T-helper 1 cell treated with Interleukin-12 subunit alpha and Interleukin-12 subunit beta and Interleukin-4 antibody, amounts not matched to agents 30 ng/mL and 1 ng/mL, for 36 hours (primary cell): Measurements from ENCODE around the gene HIF1A. TPM values are rescaled to one million over a fixed set of nuclear protein-coding genes. Genes with fewer than 3 reads are reported as not detected.
"Not testable (repeated sequence)": the region's sequence is repeated elsewhere in the genome, so short reads cannot be mapped to it uniquely, and the experiment has no call there.

Experiments used
- intact Hi-C: fragments of 100-400 bp; cut with micrococcal nuclease; formaldehyde crosslinking; loops from one replicate; pipeline ENCODE4 v1.15.1; 2024
- total RNA-seq: library from RNA; stranded (reverse); gene quantifications from 2 replicates; pipeline ENCODE4 v1.2.3, GENCODE V29; 2022

HIF1A gene
- total RNA-seq, 1 donor from 2014 or later = 204 TPM

DNA sequence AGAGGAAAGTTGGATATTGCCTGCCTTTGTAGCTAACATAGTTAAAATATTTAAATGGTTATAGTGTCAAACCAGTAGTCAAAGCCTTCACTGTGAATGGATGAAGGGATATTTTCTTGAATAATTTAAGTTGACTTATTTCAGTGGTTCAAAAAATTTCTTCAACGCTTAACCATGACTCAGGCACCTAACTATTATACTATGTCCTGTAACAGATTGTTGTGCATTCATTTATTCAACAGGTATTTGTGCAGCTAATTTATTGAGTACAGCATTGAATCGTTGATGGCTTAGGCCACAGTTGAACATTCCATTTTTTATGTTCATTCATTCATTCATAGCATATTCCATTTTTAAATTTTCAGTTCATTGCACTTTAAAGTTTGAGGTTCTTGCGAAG is 9.2 kb downstream of the HIF1A start:
- intact Hi-C loops = no loop called here

DNA sequence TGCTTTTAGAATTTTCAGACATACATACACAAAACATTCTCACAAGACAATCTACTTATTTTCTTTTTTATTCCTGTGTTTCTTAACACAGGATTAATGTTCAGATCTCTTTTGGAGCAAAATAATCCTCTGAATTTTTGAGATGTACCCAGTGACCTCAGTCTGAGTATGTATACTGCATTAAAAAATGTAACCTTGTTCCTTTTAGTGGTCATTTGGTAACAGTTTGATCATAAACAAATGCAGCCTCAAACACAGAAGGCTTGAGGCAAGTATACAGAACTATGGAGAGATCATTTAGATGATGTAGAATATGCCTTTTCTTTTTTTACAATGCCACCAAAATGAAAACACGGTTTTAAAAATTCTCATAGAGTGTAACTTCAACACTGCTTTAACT is 9.7 kb downstream of the HIF1A start:
- intact Hi-C loops = no loop called here

DNA sequence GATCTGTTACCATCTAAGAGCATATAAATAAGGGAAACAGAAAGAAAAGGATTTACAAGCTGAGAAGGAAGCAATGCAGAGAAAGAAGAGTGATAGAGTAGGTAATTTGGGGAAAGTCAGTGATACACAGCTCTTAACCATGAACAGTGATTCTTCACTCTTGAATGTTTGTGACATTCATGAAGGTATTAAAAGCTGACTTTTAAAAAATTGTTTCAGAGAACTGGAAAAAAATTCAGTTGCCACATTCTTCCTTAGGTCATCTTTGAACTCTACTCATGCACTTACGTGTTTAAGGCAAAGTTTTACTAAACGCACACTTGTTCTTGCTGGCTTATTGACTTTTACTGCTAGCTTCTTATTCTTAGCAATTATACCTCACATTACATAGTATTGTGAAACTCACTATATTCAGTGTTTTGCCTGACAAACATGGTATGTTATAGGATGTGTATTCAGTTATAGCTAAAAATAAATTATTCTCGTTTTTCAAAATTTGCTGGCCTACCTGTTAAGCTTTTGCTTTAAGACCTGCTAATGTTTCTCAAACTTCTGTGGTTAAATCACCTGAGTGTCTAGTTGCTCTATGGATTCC is 10.9 kb downstream of the HIF1A start:
- intact Hi-C loops = loop anchor here (1.0 kb wide), 1 partner anchor 9 kb away; no protein-coding TSS in a partner anchor

DNA sequence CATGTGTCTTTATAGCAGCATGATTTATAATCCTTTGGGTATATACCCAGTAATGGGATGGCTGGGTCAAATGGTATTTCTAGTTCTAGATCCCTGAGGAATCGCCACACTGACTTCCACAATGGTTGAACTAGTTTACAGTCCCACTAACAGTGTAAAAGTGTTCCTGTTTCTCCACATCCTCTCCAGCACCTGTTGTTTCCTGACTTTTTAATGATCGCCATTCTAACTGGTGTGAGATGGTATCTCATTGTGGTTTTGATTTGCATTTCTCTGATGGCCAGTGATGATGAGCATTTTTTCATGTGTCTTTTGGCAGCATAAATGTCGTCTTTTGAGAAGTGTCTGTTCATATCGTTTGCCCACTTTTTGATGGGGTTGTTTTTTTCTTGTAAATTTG is 12.5 kb downstream of the HIF1A start:
- intact Hi-C loops = not testable (repeated sequence)

DNA sequence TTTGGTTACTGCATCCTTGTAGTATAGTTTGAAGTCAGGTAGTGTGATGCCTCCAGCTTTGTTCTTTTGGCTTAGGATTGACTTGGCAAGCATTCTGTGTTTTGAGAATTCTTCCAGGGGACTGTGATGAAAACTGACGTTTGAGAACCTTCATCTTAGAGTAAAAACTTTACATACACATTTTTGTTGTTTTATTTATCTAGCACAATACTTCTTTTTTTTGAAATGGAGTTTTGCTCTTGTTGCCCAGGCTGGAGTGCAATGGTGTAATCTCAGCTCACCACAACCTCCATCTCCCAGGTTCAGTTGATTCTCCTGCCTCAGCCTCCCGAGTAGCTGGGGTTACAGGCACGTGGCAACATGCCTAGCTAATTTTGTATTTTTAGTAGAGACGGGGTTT is 13.4 kb downstream of the HIF1A start:
- intact Hi-C loops = not testable (repeated sequence)

DNA sequence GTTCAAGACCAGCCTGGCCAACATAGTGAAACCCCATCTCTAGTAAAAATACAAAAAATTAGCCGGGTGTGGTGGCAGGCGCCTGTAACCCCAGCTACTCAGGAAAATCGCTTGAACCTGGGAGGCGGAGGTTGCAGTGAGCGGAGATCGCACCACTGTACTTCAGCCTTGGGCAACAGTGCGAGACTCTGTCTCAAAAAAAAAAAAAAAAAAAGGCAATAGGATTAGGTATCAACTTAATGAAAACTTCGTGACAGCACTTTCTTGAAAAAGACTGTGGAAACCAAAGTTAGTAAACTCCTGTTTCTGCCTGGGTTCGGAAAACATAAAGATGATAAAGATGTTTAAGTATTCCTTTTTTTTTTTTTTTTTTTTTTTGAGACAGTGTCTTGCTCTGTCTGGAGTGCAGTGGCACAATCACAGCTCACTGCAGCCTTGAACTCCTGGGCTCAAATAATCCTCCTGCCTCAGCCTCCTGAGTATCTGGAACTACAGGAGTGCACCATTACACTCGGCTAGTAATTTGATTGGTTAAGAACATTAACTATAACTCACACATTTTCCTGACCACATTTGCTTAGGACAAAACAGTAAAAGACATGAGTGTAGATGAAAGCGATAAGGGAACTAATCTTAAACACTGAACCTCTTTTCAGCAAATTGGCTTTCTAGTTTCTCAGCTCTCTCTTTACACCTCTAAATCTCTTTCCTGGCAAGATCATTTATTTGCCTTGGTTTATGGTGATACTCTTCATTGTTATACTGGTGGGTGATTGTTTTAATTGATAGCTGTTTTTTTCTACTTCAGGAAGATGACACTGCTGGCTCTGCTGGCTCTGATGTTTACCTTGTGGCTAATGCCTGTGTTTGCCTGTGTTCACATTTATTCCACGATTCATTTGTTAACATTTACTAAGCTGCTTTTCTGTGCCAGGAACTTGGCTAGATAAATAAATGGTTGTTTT is 15.8 kb downstream of the HIF1A start:
- intact Hi-C loops = loop anchor here (1.0 kb wide), 2 partner anchors 8 kb away; no protein-coding TSS in a partner anchor

DNA sequence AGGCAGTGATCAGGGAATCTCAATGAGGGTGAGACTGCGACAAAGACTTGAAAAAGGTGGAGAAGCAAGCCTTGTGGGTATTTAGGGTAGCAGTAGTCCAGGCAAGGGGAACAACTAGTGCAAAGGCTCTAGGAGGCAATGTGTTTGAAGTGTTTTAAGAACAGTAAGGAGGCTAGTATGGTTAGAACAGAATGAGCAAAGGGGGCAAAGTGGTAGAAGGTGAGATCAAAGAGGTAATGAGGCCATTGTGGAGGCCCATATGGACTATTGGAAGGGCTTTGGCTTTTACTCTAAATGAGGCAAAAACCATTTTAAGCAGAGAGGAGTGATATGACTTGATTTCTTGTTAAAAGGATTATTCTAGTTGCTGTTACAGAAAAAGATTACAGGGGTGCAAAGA is 16.8 kb downstream of the HIF1A start:
- intact Hi-C loops = no loop called here

DNA sequence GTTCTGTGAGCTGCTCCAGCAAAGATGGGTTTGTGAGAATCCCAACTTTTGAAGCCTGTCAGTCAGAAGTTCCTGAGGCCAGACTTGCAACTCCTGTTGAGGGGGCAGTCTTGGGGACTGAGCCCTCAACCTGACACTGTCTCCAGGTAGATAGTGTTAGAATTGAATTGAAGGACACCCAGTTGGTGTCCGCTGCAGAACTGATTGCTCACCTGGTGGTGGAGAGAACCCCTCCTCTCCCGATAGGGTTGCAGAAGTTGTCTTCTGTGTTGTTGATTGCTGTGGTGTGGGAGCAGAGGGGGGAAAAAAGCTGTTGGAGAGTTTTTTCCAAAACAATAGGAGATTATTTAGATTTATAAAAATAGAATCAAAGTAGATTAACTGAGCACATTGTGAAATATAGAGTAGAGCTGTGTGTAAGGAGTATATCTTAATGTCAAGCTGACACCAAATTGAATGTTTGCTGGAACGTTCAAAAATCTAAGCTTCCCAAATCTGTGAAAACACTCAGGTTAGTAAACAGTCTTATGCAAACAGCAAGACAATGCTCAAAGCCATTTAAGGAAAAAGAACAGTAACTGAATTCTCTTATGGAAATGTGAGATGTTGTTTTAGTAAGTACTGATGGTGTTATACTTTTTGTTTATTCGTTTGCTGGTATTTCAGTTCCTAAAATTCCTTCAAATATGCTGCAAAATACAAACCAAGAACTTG is 18.6 kb downstream of the HIF1A start:
- intact Hi-C loops = no loop called here

DNA sequence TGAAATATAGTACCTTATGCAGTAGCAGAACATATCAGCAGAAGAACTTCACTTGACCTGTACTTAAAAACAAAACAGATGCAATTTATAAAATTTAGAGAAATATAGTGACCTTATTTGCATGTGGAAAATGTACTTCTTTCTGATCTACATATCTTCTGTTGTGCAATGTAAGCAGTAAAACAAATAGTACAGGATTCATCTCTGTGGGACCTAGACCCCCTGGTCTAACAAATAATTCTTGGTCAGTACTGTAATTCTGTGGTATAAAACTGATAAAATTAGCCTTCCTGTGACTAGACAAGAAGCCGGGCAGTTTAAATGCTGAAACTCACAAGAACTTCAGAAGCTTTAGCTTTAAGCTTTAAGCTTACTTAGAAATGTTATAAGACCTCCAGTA is 21.6 kb downstream of the HIF1A start:
- intact Hi-C loops = no loop called here

DNA sequence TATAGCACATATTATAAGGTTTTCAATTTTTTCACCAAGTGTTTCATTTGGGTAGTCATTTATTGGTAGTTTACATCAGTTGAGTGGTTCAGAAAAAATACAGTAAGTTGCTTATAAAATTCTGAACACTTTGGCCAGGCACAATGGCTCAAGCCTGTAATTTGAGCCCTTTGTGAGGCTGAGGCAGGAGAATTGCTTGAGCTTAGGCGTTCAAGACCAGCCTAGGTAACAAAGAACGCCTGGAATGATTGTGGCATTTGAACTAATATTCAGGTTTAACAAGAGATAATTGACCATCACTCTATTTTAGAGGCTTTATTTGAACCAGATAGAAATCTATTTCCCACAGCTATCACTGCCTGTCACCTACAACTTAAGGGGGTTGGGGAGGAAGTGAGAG is 22.7 kb downstream of the HIF1A start:
- intact Hi-C loops = no loop called here

DNA sequence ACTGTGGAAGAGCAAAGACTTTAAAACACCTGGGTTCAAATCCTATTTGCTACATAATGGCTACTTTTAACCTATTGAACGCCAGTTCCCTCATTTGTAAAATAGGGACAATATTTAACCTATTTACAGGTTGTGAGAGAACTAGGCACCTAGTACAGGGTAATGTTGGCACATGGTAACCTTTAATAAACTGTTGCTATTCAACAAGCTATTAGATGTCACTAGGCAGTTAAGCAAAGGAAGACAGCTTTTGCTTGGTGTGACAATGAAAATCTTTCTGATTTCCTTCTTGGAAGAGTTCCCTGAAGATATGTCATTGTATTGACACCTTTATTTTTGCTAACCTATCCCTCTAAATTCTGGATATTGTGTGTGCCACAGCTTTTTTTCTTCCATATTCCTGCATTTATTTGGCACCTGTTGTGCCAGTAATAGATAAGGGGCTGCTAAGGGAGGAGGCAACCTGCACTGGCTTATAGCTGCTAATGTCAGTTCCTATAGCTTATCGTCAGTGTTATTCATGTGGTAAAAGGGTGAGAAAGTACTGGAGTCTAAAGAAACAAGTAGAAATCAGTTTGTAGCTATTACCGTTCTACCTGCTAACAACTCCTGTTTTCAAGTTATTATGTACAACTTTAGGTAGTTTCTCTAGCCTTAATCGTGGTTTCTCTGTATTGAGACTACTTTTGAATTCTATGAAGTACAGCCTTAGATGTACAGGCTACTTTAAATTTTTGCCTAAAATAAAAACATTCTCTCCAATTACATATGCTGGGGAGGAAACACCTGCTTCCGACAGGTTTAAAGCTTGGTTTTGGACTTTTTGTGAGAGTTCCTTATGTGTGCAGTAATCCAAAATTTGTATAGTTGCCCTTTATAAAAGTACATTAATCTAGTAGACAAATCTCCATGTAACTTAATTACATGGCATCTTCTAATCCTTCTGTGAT is 24.3 kb downstream of the HIF1A start:
- intact Hi-C loops = loop anchor here (1.0 kb wide), 4 partner anchors 8 to 21 kb away; no protein-coding TSS in a partner anchor

DNA sequence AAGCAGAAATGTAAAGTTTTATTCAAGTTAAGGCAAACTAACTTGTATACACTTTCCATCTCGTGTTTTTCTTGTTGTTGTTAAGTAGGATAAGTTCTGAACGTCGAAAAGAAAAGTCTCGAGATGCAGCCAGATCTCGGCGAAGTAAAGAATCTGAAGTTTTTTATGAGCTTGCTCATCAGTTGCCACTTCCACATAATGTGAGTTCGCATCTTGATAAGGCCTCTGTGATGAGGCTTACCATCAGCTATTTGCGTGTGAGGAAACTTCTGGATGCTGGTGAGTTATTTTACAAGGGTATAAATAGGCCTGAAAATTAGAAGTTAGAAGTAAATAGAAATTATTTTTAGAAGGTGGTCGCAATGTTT is 25.0 kb downstream of the HIF1A start:
- intact Hi-C loops = no loop called here

DNA sequence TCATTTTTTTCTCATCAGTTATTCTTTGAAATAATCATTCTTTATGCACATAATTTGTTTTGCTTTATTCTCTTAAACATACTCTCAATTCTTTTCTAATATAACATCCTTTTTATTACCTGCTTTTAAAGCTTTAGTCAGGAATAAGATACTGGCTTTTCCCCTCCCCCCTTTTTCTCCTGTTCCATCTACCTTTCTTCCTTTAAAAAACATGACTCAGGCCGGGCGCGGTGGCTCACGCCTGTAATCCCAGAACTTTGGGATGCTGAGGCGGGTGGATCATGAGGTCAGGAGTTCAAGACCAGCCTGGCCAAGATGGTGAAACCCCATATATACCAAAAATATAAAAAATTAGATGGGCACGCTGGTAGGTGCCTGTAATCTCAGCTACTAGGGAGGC is 25.4 kb downstream of the HIF1A start:
- intact Hi-C loops = no loop called here

DNA sequence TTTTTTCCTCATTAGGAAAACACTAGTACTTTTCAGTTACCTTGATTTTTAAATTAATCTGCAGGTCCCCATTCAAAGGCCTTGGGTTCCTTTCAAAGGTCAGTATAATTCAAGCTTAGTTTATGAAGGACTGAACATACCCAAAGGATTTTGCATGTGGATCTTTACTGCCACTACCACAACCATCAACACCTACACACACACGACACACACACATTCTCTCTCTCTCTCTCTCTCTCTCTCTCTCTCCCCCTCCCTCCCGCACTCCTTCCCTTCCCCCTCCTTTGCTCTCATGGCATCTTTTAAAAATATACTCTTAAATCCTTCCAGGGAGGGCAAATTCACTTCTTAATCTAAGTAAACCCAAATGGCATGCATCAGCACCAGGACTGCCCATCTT is 28.8 kb downstream of the HIF1A start:
- intact Hi-C loops = no loop called here

DNA sequence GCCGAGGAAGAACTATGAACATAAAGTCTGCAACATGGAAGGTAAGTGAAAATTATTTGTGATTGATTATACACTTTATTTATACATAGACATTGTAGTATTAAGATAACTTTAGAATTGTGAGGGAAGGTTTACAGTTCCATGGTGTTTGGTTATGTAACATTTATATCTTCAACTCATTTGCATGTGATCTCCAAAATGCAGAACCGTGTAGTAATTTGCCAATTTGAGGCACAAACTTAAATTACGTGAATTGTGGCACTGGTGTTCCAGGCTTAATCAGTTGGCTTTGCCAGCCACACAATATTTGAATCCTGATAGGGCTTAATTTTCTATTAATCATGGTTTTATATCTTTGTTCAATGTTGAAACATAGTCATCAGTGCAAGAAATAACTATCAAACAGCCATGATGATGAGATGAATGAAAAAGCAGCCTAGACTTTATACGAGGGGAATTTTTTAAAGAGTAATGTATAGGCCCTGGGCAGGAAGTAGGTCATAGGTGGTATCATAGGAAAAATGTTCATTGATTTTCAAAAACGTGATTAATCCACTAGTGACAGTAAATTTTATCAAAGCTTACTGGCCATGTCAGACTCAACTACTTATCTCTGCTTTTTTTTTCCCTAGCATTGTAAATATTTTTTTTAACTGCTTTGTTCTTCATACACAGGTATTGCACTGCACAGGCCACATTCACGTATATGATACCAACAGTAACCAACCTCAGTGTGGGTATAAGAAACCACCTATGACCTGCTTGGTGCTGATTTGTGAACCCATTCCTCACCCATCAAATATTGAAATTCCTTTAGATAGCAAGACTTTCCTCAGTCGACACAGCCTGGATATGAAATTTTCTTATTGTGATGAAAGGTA is 31.7 kb downstream of the HIF1A start:
- intact Hi-C loops = no loop called here

DNA sequence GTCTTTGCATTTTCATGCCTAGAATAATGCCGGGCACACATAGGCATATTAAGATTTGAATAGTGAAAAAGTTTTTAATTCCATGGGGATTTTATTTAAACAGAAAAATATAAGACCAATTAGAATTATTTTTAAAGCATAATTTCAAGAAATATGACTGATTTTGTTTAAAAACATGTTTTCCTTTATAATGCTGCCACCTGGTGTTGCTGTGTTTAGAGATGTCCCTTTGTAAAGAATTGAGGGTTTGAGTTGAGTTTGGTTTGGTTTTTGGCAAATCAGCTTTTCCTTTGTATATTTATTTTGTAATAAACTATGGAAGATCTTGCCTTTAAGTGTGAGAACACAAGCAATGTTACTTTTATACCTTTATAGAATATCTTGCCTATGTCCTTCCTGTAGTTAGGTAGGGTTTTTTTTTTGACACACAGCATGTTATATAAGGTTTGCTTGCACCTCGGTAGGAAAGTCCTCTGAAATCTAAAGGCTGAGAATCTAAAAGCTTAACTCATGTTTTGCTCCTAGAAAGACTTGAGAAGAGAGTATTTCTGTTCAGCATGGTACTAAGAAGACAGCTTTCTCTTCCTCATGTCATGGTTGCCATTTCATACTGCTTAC is 35.6 kb downstream of the HIF1A start:
- intact Hi-C loops = loop anchor here (1.0 to 5.0 kb wide), 5 partner anchors 18 to 434 kb away; partner anchors contain the start of gene HIF1A

DNA sequence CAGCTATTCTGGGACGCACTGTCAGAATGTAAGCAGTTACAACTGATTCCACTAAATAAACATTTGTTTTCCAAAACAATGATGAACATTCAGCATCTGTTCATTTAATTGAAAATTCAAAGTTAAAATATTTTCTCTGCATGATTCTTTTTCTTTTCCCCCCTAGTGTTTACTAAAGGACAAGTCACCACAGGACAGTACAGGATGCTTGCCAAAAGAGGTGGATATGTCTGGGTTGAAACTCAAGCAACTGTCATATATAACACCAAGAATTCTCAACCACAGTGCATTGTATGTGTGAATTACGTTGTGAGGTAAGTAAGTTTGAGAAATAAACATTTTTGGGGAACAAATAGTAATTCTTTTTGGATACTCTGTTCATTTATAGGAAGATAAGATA is 38.7 kb downstream of the HIF1A start:
- intact Hi-C loops = loop anchor here (5.0 kb wide), 1 partner anchor 37 kb away; the partner anchor contains the start of gene HIF1A

DNA sequence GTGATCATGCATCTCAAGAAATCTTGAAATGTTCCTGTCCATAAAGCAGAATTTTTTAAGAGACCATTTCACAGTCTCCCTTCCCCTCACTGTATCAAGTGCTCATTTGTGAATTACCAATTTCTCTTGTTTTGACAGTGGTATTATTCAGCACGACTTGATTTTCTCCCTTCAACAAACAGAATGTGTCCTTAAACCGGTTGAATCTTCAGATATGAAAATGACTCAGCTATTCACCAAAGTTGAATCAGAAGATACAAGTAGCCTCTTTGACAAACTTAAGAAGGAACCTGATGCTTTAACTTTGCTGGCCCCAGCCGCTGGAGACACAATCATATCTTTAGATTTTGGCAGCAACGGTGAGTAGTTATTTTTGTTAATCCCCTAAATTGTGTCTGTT is 41.4 kb downstream of the HIF1A start:
- intact Hi-C loops = no loop called here

DNA sequence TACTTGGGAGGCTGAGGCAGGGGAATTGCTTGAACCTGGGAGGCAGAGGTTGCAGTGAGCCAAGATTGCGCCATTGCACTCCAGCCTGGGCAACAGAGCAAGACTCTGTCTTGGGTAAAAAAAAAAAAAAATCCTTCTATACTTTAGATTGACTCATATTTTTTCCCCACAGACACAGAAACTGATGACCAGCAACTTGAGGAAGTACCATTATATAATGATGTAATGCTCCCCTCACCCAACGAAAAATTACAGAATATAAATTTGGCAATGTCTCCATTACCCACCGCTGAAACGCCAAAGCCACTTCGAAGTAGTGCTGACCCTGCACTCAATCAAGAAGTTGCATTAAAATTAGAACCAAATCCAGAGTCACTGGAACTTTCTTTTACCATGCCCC is 42.6 kb downstream of the HIF1A start:
- intact Hi-C loops = no loop called here
